Neural cell (in vitro differentiated cells): ENCODE results near the gene NRXN2.

Experiments used
- CTCF ChIP-seq: fragments of 450-650 bp; IDR thresholded peaks from 2 replicates; pipeline ENCODE4 v1.5.1; 2014; ENCODE audit warnings: antibody characterized with exemption, mild to moderate bottlenecking, moderate library complexity; ENCODE audit not compliant: poor library complexity, severe bottlenecking
- EP300 ChIP-seq: fragments of 450-650 bp; conservative IDR thresholded peaks from 2 replicates; pipeline ENCODE4 v1.6.1; 2014; ENCODE audit warnings: antibody characterized with exemption, mild to moderate bottlenecking, moderate library complexity; ENCODE audit not compliant: poor library complexity, severe bottlenecking
- EZH2 ChIP-seq: fragments of 200-600, 300-800 bp; shearing (Covaris generic), sonication (generic); IDR thresholded peaks from 2 replicates; pipeline ENCODE4 v1.6.1; 2014; ENCODE audit warnings: antibody characterized with exemption, low read length, borderline replicate concordance, mild to moderate bottlenecking; ENCODE audit not compliant: insufficient read depth, poor library complexity, severe bottlenecking
- POLR2AphosphoS5 ChIP-seq: IDR thresholded peaks from 2 replicates; pipeline ENCODE4 v1.6.1; 2012
- REST ChIP-seq: IDR thresholded peaks from 2 replicates; pipeline ENCODE4 v1.6.1; 2012; ENCODE audit warnings: borderline replicate concordance
- TAF1 ChIP-seq: IDR thresholded peaks from 2 replicates; pipeline ENCODE4 v1.6.1; 2012; ENCODE audit warnings: low read depth

GRCh38 chr11:64624883-64625481, 98.0 kb downstream of the NRXN2 start:
- no peak for TF ChIP-seq CTCF
- no peak for TF ChIP-seq EP300
- TF ChIP-seq REST = no peak
- no peak for TF ChIP-seq TAF1
- TF ChIP-seq EZH2 = no peak
- no peak for TF ChIP-seq POLR2AphosphoS5
